GM19372 (cell line): ENCODE results near the gene MPZ.
"Not testable (repeated sequence)": the region's sequence is repeated elsewhere in the genome, so short reads cannot be mapped to it uniquely, and the experiment has no call there.

ENCODE experiments used
- ATAC-seq: cut with Tn5 transposase; IDR thresholded peaks from one replicate; pipeline ENCODE4 v1.9.1; 2021; ENCODE audit warnings: mild to moderate bottlenecking, low read depth, moderate library complexity; ENCODE audit not compliant: unreplicated experiment

Gene MPZ

DNA sequence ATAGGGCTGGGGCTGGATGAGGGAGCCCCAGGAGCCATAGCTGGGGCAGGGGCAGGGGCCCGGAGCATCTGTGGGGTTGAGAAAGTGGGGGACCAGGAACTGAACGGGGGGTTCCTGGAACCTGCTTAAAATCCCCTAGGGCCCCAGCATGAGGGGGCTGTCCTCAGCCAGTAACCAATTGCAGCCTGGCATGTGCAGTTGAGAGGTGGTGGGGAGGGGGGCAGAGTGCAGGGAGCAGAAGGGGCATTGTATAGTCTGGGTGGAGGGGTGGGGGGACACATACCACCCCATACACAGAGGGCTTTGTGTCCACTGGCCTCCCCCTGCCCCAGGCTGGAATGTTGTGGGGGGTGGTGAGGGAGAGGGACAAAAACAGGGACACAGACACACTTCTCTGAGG is at the start of gene MPZ:
Gene MPZ, minus strand, starts transcription at position 101 of the 400 bp plus-strand sequence. Its CDS starts 63 bp downstream, at position 38.
- no peak for ATAC-seq

DNA sequence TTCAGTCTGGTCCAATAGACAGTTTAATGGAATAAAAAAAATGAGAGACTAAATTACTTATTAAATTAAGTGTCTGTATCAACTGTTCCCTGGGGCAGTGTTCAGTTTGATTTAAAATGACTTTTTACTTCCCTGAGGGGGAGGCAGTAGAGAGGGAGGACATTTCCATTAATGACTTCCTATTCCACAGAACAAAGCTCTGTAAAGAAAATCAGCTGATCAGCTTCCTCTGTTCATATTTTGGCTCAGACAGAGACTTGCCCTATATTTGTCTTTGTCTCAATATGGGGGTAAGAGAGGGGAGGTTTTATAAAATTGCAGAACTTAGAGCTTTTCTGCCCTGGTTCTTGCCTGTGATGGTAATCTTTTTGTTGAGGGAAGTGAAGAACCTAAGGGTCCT is 49.5 kb upstream of the MPZ start:
- ATAC-seq: no peak

DNA sequence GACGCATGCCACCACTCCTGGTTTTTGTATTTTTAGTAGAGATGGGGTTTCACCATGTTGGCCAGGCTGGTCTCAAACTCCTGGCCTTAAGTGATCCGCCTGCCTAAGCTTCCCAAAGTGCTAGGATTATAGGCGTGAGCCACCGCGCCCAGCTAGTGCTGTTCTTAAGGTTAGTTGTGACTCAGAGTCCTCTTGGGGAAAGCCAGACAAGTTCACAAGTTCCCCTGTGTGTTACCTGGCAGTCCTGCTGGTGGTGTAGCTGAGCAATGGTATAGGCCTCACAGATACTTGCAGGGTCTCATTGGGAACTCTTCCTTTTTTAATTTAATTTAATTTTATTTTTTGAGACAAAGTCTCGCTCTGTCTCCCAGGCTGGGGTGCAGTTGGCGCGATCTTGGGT is 47.3 kb upstream of the MPZ start:
- no peak for ATAC-seq

DNA sequence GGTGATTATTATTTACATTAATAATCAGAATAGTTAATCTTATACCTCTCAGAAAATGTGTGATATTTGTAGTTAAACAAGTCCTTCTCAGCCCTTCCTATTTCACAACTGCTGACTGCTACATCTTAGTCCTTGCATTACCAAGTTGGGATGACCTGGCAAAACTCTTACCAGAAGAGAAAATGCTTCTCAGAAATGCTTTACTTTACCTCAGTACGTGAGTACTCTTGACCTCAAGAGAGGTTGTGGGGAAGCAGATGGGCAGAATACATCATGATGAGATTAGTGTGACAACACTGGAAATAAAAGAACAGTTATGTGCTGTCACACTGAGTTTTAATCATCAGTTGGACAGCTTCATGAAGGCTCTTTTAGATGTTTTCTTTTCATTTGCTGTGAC is 41.7 kb upstream of the MPZ start:
- ATAC-seq: no peak

DNA sequence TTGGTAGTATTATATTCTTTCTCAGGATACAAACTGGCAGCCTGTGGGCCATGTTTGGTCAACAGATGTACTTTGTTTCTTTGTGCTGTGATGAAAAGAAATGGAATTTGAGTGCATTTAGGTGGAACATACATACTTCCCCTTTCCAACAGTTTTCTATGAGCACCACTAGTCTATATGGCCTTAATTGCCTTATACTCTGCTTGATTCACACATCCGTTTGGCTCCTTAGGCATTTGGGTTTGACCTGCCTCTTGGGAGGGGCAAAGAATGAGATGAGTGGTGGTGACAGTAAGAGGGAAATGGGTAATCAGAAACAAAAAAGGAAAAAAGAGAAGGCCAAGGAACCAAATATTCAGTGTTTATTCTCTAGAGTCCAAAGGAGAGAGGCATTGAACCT is 40.9 kb upstream of the MPZ start:
- ATAC-seq: no peak

DNA sequence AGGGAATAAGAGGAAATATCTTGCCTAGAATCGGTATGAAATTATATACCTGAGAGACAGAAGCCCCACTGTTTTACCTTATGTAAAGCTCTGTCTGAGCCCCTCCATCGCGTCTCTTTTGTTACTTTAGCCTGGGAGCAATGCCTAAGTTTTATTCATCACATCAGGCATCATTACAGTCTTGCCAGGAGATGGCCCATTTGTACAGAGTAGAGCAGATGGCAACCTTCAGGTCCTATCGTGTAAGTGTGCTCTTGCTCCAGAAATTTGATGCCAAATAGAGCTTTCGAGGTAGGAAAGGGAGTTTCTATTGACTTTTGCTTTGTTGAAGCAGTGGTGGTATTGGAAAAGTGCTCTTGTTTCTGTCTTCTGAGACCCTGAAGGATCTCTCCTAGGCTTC is 33.1 kb upstream of the MPZ start:
- no peak for ATAC-seq

DNA sequence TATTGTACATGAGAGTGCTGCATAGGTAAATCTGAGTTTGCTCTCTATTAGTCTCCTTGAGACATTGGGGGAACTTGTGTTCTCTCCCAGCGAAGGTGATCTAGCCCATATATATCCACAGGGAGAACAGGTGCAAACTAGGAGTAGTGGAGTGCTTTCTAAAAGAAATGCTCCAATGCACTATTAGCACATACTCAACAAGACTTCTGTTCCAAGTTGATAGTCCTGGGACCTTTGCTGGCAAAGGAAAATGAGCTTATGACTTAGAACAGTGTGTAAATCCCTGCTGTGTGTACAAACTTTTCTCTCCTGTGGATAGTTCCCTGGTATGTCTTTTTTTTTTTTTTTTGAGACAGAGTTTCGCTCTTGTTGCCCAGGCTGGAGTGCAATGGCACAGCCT is 32.4 kb upstream of the MPZ start:
- no peak for ATAC-seq

DNA sequence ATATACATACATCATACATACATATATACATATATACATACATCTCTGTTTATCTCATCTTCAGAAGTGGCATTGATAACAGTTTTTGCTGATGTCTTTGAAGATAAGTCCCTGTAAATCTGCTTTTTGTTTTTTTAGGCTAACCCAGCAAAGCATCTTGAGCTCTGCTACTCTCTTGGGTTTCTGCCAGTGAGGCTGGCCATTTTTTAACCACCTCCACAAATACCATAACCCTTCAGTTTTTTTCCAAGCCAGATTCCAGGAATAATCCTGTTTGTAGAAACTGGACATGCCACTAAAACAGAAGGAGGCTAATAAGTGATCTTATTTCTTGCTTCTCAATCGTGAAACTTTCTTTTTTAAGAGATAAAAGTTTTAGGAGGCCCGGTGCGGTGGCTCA is 26.0 kb upstream of the MPZ start:
- ATAC-seq: no peak

DNA sequence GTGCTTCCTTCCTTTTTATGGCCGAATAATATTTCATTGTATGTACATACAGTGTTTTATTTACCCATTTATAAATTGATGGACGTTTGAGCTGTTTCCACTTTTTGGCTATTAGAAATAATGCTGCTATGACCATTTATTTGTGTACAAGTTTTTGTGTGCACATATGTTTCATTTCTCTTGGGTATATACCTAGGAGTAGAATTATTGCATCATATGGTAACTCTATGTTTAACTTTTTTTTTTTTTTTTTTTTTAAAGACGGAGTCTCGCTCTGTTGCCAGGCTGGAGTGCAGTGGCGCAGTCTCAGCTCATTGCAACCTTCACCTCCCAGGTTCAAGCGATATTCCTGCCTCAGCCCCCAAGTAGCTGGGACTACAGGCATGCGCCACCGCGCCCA is 23.4 kb upstream of the MPZ start:
- no peak for ATAC-seq

DNA sequence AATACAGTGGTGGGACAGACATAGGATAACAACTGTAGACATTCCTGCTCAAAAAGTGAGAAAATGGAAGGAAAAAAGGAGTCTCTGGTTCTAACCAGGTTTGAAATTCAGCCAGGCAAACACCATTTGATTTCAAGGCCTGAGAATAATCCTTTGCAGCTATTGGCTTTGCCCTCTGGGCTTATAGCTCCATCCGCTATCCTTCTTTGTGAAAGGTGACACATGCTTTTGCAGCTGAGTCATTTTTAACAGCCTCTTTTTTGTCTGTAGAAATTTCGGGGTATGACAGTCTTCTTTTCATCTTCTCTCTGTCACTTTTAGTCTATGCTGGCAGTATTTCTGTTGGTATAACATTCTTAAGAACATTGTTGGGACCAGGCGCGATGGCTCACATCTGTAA is 20.6 kb upstream of the MPZ start:
- ATAC-seq: no peak

DNA sequence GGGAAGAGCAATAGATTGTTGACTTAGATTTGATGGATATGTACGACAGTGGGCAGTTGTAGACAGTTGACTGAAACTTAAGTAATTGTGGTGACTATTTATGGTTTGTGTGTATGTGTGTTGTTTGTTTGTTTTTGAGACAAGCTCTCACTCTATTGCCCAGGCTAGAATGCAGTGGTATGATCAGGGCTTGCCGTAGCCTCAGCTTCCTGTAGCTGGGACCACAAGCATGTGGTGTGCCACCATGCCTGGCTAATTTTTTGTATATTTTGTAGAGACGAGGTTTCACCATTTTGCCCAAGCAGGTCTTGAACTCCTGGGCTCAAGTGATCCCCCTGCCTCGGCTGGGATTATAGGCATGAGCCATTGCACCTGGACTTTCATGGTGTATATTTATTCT is 14.3 kb upstream of the MPZ start:
- ATAC-seq: no peak

DNA sequence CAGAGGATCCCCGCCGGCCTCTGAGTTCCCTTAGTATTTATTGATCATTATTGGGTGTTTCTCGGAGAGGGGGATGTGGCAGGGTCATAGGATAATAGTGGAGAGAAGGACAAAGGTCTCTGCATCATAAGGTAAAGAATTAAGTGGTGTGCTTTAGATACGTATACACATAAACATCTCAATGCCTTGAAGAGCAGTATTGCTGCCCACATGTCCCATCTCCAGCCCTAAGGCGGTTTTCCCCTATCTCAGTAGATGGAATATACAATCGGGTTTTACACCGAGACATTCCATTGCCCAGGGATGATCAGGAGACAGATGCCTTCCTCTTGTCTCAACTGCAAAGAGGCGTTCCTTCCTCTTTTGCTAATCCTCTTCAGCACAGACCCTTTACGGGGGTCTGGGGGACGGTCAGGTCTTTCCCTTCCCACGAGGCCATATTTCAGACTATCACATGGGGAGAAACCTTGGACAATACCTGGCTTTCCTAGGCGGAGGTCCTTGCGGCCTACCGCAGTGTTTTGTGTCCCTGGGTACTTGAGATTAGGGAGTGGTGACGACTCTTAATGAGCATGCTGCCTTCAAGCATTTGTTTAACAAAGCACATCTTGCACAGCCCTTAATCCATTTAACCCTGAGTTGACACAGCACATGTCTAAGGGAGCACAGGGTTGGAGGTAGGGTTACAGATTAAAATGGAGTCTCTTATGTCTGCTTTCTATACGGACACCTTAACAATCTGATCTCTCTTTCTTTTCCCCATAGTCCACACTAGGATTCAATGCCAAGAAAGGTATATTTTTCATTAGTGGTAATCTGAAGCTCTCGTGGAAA is 6.3 kb upstream of the MPZ start:
- ATAC-seq: not testable (repeated sequence)

DNA sequence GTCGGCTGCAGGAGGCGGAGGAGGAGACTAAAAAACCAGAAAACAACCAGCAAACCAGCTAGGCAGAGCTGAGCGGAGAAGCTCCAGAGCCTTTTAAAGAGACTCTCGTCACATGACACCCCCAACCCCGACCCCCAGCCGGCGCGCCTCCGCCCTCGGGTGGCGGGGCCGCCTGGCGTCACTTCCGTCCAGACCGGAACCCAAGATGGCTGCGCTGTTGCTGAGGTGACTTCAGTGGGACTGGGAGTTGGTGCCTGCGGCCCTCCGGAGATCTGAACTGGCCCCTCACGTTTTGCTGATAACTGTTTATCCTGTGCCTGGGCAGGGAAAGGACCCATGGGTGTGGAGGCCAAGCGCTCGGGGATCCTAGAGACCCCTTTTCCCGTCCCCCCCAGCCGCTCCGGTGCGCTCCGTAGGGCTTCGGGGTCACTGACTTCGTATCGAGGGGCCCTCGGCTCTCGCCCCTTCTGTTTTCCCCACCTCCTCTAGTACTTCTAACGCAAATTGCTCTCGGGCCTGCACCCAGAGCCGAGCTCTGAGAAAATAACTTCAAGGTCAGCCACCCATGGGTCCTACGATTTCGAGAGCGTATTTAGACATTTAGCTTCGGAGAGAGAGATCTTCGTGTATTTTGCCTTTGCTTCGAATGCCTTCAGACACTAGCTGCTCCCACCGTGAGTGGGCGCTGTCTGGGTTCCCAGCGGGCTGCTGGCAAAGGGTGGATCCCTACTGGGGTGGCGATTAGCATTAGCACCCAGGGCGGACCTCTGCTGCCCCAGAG is 4.6 kb upstream of the MPZ start, which contains the start of gene SDHC:
Gene SDHC, plus strand, starts transcription at position 181 of the 781 bp plus-strand sequence. Its CDS starts 25 bp downstream, at position 206.
- ATAC-seq: peak; percentile 96

DNA sequence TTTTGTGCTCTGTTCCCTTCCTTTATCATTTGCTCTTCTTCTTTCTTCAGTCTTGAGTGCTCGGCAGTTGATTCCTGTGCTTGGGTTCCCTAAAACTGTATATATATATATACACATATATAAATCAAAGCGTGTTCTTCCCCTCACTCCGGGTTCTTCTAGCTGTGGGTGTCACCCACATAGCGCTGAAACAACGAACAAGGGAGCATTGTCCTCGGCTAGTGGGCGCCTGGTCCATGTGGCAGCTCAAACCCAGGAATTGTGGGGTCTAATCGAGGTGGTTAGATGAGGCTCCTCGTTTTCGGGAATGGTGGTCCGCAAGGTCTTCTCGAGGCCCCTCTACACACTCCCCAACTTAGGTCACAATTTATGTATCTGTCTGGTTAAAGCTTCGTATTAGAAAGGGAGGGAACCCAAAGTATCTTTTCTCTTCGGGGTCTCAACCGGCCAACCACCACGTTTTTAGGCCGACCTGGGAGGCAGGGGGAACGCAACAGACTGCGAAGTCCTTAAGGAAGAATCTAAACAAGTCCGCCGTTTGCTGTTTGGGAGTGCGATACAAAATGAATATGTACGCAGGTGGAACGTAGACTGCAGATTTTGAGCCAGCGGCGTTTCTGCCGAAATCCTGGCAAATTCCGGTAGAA is 3.9 kb upstream of the MPZ start:
- ATAC-seq: peak; percentile 19

DNA sequence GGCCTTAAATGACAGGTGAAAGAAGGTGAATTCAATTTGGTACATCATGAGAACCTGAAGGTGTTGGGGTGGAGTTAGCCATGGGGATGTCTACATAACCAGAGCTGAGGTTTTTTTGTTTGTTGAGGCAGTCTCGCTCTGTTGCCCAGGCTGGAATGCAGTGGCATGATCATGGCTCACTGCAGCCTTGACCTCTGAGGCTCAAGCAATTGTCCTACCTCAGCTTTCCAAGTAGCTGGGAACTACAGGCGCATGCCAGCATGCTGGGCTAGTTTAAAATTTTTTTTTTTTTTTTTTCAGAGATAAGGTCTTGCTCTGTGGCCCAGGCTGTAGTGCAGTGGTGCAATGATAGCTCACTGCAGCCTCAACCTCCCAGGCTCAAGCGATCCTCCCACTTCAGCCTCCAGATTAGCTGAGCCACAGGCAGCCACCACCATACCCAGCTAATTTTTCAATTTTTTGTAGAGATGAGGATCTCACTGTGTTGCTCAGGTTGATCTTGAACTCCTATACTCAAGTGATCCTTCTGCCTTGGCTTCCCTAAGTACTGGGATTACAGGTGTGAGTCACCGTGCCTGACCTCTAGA is 1.9 kb upstream of the MPZ start:
- ATAC-seq: no peak

DNA sequence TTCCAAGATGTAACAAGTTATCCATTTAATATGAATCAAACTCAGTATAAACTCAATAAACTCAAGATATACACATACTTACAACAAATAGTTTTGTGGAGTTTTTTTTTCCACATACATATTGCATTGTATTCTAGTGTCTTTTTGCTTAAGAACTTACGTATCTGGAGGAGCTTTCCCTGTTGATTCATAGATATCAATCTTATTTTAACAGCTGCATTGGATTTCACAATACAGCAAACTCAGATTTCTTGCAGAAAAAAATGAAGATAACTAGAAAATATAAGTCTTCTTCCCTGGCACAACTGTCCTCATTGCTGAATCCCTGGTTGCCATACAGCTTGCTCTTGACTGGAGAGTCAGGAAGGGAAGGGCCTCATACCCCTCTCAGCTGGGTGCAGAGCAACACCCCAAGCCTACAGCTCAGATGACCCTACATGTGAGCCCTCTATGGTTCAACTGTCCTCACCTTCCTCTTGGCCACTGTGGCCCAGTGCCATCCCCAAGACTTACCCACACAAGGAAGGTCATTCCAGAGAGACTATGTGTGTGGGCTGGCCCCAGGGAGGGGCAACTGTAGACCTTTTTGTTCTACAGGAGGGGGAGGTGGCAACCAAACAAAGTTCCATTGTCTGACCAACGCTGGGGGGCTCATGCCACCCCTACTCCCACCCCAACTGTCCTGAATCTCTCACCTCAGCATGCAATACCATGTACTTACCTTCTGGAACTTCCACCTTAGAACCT is 1.7 kb downstream of the MPZ start:
- no peak for ATAC-seq

DNA sequence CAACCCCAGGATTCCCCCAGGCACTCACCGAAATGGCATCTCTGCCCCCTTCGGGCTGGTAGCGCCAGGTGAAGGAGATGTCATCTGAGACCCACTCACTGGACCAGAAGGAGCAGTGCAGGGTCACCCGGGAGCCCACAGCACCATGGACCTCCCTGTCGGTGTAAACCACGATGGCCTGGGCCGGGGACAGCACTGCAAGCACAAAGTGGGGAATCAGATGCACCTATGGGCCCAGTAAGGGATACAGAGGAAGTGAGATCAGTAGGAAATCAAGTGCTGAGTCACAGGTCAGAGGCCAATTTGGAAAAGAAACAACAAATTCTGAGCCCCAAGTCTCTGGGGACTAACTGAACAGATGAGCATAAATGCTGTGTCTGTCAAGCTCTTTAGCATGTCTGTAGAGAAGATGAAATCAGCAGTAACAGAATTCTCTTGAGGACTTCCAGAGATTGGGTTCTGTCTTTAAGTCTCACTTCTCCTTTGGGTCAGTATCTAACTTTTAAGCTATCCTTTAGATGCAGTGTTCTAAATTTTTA is 2.5 kb downstream of the MPZ start:
- ATAC-seq: no peak

DNA sequence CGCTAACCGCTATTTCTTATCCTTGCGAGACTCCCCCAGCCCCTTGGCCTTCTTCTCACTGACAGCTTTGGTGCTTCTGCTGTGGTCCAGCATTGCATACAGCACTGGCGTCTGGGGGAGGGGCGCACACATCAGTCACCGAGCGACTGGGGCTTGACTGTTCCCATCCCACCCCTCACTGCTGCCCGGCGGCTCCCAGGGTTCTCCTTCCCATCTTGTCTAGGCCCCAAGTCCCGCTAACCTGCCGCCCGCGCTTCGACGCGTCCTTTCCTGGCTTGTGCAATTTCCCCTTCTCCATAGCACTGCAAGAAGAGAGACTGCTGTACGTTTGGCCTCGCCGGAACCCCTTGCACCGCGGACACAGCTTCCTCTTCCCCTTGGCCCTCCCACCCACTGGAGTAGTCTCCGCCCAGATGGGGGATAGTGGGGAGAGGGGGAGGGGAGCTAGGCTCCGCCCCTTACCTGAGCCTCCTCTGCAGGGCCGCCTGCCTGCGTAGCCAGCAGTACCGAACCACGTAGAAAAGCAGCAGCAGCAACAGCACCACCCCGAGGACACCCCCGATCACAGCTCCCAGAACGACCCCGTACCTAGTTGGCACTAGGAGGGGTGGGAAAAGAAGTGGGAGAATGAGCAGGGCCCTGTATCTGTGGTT is 3.8 kb downstream of the MPZ start:
- ATAC-seq: peak; percentile 84
